Neutrophil (primary cell): ENCODE results near the gene ABCC11.

Source experiments
- H3K27ac ChIP-seq: fragments of 200-600 bp; sonication (generic); 2 replicates; pipeline ENCODE4 v1.5.1; 2016; ENCODE audit warnings: mild to moderate bottlenecking, moderate library complexity
- H3K27me3 ChIP-seq: fragments of 200-600 bp; sonication (generic); 2 replicates; pipeline ENCODE4 v1.6.0; 2016; ENCODE audit warnings: mild to moderate bottlenecking
- H3K36me3 ChIP-seq: fragments of 200-600 bp; sonication (generic); 2 replicates; pipeline ENCODE4 v1.5.1; 2017
- H3K4me1 ChIP-seq, 2 experiments: fragments of 200-600 bp in 1 of 2; sonication (generic) in 1 of 2; 1 replicate in 1 of 2; 2 replicates in 1 of 2; pipeline versions ENCODE4 v1.5.1 to v1.6.1; 2013 to 2016; ENCODE audit warnings: low read depth in 1 of 2, low read length in 1 of 2, mild to moderate bottlenecking in 1 of 2, moderate library complexity in 1 of 2; ENCODE audit not compliant: control insufficient read depth in 1 of 2, insufficient read depth in 1 of 2
- H3K4me3 ChIP-seq, 2 experiments: fragments of 200-600 bp in 1 of 2; sonication (generic) in 1 of 2; 1 replicate in 1 of 2; 2 replicates in 1 of 2; pipeline ENCODE4 v1.5.1; 2013 to 2016; ENCODE audit warnings: low read depth in 1 of 2, low read length in 1 of 2, mild to moderate bottlenecking in 1 of 2, moderate library complexity in 1 of 2
- H3K9me3 ChIP-seq: fragments of 200-600 bp; sonication (generic); 2 replicates; pipeline ENCODE4 v1.5.1; 2016
- TF ChIP-seq, protein P1 (sequence below): fragments of 200-600 bp; sonication (generic); IDR thresholded peaks from 2 replicates; pipeline ENCODE4 v1.5.1; 2016; ENCODE audit warnings: antibody characterized with exemption

ABCC11 gene

DNA sequence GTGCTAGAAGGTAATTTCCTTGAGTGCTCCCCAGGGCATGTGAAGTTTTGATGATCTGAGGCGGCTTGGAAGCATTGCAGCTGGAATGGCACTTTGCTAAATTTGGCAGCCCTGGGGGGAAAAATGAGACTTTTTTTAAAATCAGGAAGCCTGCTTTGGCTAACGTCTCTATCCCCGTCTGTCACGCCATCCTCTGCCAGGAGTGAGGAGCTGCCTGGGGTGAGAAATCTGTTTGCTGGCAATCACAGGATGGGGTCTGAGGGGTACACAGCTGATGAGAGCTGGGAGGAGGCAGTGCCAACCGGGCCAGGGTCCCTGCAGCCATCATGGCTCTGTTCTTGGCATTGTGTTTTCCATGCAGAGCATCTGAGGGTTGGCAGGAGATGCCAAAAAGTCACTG lies 93.6 kb downstream of the ABCC11 start:
- Histone ChIP-seq H3K27ac (no peak overlapping the region), H3K9me3 (no peaks in the 10 kb centered on the region), H3K36me3 (no peaks in the 10 kb centered on the region), H3K27me3 (peaks cover 52% of the 10 kb centered on the region), H3K4me1 (peaks cover 4 to 9% of the 10 kb centered on the region in 2 experiments), H3K4me3 (no peak overlapping the region)
- TF ChIP-seq, protein P1, sequence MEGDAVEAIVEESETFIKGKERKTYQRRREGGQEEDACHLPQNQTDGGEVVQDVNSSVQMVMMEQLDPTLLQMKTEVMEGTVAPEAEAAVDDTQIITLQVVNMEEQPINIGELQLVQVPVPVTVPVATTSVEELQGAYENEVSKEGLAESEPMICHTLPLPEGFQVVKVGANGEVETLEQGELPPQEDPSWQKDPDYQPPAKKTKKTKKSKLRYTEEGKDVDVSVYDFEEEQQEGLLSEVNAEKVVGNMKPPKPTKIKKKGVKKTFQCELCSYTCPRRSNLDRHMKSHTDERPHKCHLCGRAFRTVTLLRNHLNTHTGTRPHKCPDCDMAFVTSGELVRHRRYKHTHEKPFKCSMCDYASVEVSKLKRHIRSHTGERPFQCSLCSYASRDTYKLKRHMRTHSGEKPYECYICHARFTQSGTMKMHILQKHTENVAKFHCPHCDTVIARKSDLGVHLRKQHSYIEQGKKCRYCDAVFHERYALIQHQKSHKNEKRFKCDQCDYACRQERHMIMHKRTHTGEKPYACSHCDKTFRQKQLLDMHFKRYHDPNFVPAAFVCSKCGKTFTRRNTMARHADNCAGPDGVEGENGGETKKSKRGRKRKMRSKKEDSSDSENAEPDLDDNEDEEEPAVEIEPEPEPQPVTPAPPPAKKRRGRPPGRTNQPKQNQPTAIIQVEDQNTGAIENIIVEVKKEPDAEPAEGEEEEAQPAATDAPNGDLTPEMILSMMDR: no peak

DNA sequence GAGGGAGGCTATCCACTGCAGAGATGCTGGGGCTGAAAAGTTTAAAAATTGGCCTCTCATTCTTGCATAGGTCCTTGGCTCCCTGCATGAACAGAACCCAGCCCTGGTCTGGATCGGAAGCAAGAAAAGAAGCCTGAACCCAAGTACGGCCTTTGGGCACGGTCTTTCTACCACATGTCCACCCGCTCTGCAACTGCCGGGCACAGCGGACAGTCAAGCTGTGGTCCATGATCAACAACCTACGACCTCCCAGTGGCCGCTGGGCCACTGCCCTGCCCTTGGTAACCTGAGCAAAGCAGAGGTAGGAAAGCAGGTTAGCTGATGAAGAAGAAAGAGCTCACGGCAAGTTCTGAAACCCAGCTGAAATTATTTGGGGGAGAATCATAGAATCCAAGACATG lies 95.1 kb downstream of the ABCC11 start:
- no peaks in the 10 kb centered on the region for H3K9me3 ChIP-seq
- H3K4me3 ChIP-seq: no peak overlapping the region
- TF ChIP-seq, protein P1: no peak
- peaks cover 38% of the 10 kb centered on the region for H3K27me3 ChIP-seq
- peaks cover 4 to 9% of the 10 kb centered on the region in 2 experiments for H3K4me1 ChIP-seq
- H3K36me3 ChIP-seq: no peaks in the 10 kb centered on the region
- no peak overlapping the region for H3K27ac ChIP-seq

DNA sequence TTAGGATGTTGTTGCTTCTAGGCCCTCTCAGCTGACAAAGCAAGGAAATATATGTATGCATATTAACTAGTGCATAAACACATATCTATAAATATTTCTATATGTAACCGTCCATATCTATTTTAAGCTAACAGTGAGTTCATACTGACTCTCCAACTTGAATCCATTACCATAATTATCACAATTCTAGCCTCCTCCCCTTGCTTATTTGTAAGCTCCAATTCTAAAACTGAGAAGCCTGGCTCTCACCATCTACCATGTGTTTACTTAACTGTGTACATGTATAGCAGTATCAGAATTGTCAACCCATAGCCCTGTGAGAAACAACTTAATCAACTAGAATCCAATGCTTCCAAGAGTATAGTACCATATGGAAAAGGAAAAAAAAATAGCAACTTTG lies 96.6 kb downstream of the ABCC11 start:
- Histone ChIP-seq H3K9me3 (no peaks in the 10 kb centered on the region), H3K27me3 (peaks cover 29% of the 10 kb centered on the region), H3K4me1 (peaks cover 0 to 9% of the 10 kb centered on the region in 2 experiments), H3K4me3 (no peak overlapping the region), H3K27ac (no peak overlapping the region), H3K36me3 (no peaks in the 10 kb centered on the region)
- TF ChIP-seq, protein P1: no peak

DNA sequence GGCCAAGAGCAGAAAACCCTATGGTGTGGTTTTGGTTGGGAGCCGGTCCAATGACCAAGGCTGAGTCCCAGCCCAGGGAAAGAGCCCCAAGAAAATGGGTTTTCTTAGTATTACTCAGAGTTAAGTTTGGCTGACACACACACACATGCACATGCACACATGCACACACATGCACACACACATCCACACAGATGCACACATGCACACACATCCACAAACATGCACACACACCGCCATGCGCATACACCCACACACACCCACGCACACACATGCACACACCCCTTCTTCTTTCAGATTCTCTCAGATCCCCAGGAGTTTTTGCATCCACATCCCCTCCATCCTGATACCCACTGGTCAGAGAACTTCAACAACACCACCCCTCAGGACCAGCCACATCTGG lies 100.6 kb downstream of the ABCC11 start:
- peaks cover 0 to 6% of the 10 kb centered on the region in 2 experiments for H3K4me1 ChIP-seq
- TF ChIP-seq, protein P1: no peak

DNA sequence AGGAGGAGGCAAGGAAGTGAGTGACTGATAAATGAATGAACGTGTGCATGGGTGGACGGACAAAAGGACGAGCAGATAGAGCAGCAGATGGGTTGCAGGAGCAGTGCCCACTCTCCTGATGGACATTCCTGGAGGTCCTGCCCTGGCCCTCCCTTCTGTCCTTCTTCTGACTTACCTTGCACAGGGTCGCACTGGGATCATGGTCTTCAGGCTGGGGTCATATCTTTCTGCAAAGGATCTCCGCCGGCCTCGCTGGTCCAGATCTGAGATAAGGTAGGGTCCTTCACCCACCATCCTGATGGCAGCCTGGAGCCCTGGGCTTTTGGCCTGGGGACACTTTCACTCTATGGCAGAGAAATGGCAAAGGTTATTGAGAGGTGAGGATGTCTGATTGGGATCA lies 101.2 kb downstream of the ABCC11 start:
- no peaks in the 10 kb centered on the region for H3K9me3 ChIP-seq
- H3K4me1 ChIP-seq: peaks cover 0 to under 1% of the 10 kb centered on the region in 2 experiments
- peaks cover 19% of the 10 kb centered on the region for H3K27me3 ChIP-seq
- TF ChIP-seq, protein P1: no peak
- no peaks in the 10 kb centered on the region for H3K36me3 ChIP-seq
- H3K27ac ChIP-seq: no peak overlapping the region
- H3K4me3 ChIP-seq: no peak overlapping the region

More for the DNA sequence above, 100.6 kb downstream of the ABCC11 start:
- Histone ChIP-seq H3K4me3 (no peak overlapping the region), H3K36me3 (no peaks in the 10 kb centered on the region), H3K27me3 (peaks cover 21% of the 10 kb centered on the region), H3K9me3 (no peaks in the 10 kb centered on the region), H3K27ac (no peak overlapping the region)
